OCI-LY7 (cell line): ENCODE data around the gene PGAP1.

Experiments used
- EZH2phosphoT487 ChIP-seq: fragments of 200-600 bp; sonication (generic); IDR thresholded peaks from 2 replicates; pipeline ENCODE4 v1.6.1; 2018; ENCODE audit warnings: low read depth, borderline replicate concordance, mild to moderate bottlenecking, mixed run types, antibody characterized with exemption, low read length, moderate library complexity, mixed read lengths
- TF ChIP-seq, protein P1 (sequence below): fragments of 200-600 bp; sonication (generic); conservative IDR thresholded peaks from 2 replicates; pipeline ENCODE4 v1.5.1; 2014; ENCODE audit warnings: mild to moderate bottlenecking, antibody characterized with exemption, low read length, moderate library complexity, mixed read lengths

DNA sequence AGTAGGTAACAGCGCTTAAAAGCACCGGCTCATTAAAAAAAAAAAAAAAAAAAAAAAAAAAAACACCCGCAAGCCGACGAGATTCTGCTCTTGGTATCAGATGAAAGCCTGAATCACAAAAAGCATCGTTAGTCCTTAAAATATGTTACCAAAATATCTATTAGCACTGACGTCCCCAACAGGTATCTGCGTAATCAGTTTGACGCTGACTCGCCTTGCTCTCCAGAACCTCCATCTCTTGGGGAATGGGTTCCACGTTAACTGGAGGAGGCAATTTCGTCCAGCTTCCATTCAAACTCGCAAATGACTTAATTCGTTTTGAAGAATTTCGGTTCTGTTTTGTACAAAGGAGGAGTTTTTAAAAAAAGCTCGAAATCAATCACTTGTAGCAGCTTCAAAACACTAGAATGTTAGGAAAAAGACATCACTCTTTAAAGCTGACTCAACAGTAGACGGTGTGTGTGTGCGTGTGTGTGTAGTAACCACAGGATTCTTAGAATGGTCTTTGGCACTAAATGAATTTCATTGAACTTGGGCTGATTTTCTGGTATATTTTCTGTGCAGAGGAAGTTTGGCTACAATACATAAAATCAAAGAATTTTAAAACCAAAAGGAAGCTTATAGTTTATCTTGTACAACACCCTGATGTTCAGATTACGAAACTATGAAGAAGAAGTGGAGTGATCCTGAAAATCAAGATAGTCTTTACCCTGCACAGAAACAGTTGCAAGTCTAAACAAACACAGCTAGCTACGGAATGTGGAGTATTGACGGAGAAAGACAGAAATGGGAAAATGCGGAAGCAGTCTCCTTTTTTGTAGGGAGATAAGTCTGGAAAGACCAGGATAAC lies 1.1 kb upstream of the PGAP1 start:
- TF ChIP-seq, protein P1, sequence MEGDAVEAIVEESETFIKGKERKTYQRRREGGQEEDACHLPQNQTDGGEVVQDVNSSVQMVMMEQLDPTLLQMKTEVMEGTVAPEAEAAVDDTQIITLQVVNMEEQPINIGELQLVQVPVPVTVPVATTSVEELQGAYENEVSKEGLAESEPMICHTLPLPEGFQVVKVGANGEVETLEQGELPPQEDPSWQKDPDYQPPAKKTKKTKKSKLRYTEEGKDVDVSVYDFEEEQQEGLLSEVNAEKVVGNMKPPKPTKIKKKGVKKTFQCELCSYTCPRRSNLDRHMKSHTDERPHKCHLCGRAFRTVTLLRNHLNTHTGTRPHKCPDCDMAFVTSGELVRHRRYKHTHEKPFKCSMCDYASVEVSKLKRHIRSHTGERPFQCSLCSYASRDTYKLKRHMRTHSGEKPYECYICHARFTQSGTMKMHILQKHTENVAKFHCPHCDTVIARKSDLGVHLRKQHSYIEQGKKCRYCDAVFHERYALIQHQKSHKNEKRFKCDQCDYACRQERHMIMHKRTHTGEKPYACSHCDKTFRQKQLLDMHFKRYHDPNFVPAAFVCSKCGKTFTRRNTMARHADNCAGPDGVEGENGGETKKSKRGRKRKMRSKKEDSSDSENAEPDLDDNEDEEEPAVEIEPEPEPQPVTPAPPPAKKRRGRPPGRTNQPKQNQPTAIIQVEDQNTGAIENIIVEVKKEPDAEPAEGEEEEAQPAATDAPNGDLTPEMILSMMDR, result no peak
- TF ChIP-seq EZH2phosphoT487, result no peak
